Measurements from ENCODE around the gene CELF1. TPM values are rescaled to one million over a fixed set of nuclear protein-coding genes. Genes with fewer than 3 reads are reported as not detected.

Gene CELF1
- total and polyA plus RNA-seq, 2 of the 13 experiments (the other 11 are each of a cell fraction or from before 2014, with no cell fraction given), result 69.0 to 80.1 TPM

- TF ChIP-seq ZNF543 (CRISPR knock-in tag; IDR thresholded peaks at IDR 0.05) (0 out of 2 replicates have a peak, but pooled peaks have one; percentile 8), PATZ1 (CRISPR knock-in tag; IDR thresholded peaks at IDR 0.05) (peak; percentile 36; the same call in 1 of the 2 replicates), SRSF4 (IDR thresholded peaks at IDR 0.05; ENCODE audit: low read depth, low read length, poor library complexity, severe bottlenecking) (no peak), CBX5 (CRISPR knock-in tag; IDR thresholded peaks at IDR 0.05; ENCODE audit: borderline replicate concordance) (no peak), TOPORS (CRISPR knock-in tag; IDR thresholded peaks at IDR 0.05) (0 out of 2 replicates have a peak, but pooled peaks have one; percentile 24), ZNF562 (CRISPR knock-in tag; IDR thresholded peaks at IDR 0.05; ENCODE audit: borderline replicate concordance) (no peak), ELF3 (CRISPR knock-in tag; IDR thresholded peaks at IDR 0.05) (no peak), HNRNPLL (IDR thresholded peaks at IDR 0.05; ENCODE audit: low read depth, low read length, poor library complexity, severe bottlenecking) (peak; percentile 16), GABPB1 (CRISPR knock-in tag; IDR thresholded peaks at IDR 0.05) (0 out of 2 replicates have a peak, but pooled peaks have one; percentile 9), ZNF781 (CRISPR knock-in tag; IDR thresholded peaks at IDR 0.05; ENCODE audit: borderline replicate concordance, not compliant biosample characterization) (no peak), XRCC5 (optimal IDR thresholded peaks at IDR 0.05; ENCODE audit: low read length) (peak; percentile 21), ZNF121 (CRISPR knock-in tag; IDR thresholded peaks at IDR 0.05) (0 out of 2 replicates have a peak, but pooled peaks have one; percentile 26), FOXM1 (CRISPR knock-in tag; IDR thresholded peaks at IDR 0.05) (no peak), KAT8 (CRISPR knock-in tag; IDR thresholded peaks at IDR 0.05) (no peak), BRD4 (CRISPR knock-in tag; IDR thresholded peaks at IDR 0.05) (no peak), KDM1A (CRISPR knock-in tag; IDR thresholded peaks at IDR 0.05) (no peak), ZNF724P (CRISPR knock-in tag; IDR thresholded peaks at IDR 0.05; ENCODE audit: borderline replicate concordance) (0 out of 2 replicates have a peak, but pooled peaks have one; percentile 61), ZBTB33 (CRISPR knock-in tag; IDR thresholded peaks at IDR 0.05) (peak; percentile 96)
Measured at GRCh38 chr11:47438721-47439120, 114.2 kb downstream of the CELF1 start (continued).
